GM13977 (cell line): Measurements from ENCODE around the gene PHACTR1.
"Not testable (repeated sequence)": the region's sequence is repeated elsewhere in the genome, so short reads cannot be mapped to it uniquely, and the experiment has no call there.

Source experiments
- DNase-seq: peaks from one replicate; pipeline ENCODE4 v3.0.0; 2012; ENCODE audit warnings: low spot score
- CTCF ChIP-seq: IDR thresholded peaks from 2 replicates; pipeline ENCODE4 v1.5.1; 2012; ENCODE audit warnings: mild to moderate bottlenecking, control low read depth; ENCODE audit not compliant: insufficient read depth; ENCODE audit errors: extremely low read depth, missing control alignments
- in situ Hi-C: fragments of 300-500 bp; cut with MboI; formaldehyde crosslinking; loops from one replicate; pipeline ENCODE4 v1.12.0; 2022; ENCODE audit warnings: low sequenced_read_pairs, low pct_unique_long_range_greater_than_20kb, mixed read lengths, inconsistent platforms; ENCODE audit not compliant: unreplicated experiment

PHACTR1 gene

GRCh38 chr6:12718015-12718414 lies 1.4 kb downstream of the PHACTR1 start:
- in situ Hi-C loops, result no loop called here
- no peak for DNase-seq
- no peak for TF ChIP-seq CTCF

- in situ Hi-C loops, result no loop called here
- no peak for DNase-seq
- TF ChIP-seq CTCF, result no peak
These were observed 2.5 kb downstream of the PHACTR1 start for GRCh38 chr6:12719017-12719416.

- DNase-seq, result no peak
- no peak for TF ChIP-seq CTCF
- in situ Hi-C loops, result no loop called here
These were observed 3.7 kb downstream of the PHACTR1 start for GRCh38 chr6:12720310-12720709.

- DNase-seq, result no peak
- in situ Hi-C loops, result no loop called here
- no peak for TF ChIP-seq CTCF
These were observed 8.7 kb downstream of the PHACTR1 start for GRCh38 chr6:12725263-12725662.

GRCh38 chr6:12729467-12729866 lies 12.9 kb downstream of the PHACTR1 start:
- in situ Hi-C loops, result no loop called here
- no peak for DNase-seq
- TF ChIP-seq CTCF, result no peak

GRCh38 chr6:12730809-12731208 lies 14.2 kb downstream of the PHACTR1 start:
- in situ Hi-C loops, DNase-seq: not testable (repeated sequence)

- in situ Hi-C loops, result no loop called here
- TF ChIP-seq CTCF, result no peak
- no peak for DNase-seq
These were observed 17.3 kb downstream of the PHACTR1 start for GRCh38 chr6:12733876-12734275.
